K562 (cell line): ENCODE data around the gene SDK1. TPM values are rescaled to one million over a fixed set of nuclear protein-coding genes. Genes with fewer than 3 reads are reported as not detected.

ENCODE experiments used
- ATAC-seq: fragments of 200-7000 bp; cut with Tn5 transposase; 3 replicates; pipeline ENCODE4 v1.9.1; 2020; ENCODE audit warnings: moderate library complexity
- BruUV-seq: library from RNA; stranded (reverse); fragments of 400-500 nt; replicated peaks from 2 replicates; lab custom pipeline; 2021; lab: Mats Ljungman, UMichigan
- CTCF ChIA-PET: fragments of 300-600 bp; formaldehyde crosslinking; extraction: SDS; loops from one replicate; lab custom pipeline; 2021; ENCODE audit warnings: low intra/inter-chr PET ratio; lab: Yijun Ruan, JAX
- POLR2A ChIA-PET: fragments of 300-600, 350-650 bp; sonication (Branson Sonifier 250); formaldehyde crosslinking; extraction: SDS; loops from one replicate; lab custom pipeline; 2021; ENCODE audit warnings: antibody characterized with exemption, inconsistent platforms; lab: Yijun Ruan, JAX
- DNase-seq, 4 experiments: peaks; one replicate each; pipeline versions ENCODE4 v3.0.0 to v3.0.0-alpha.2; 2011 to 2018; ENCODE audit warnings: low spot score in 3 of 4, mixed read lengths in 3 of 4; ENCODE audit errors: extremely low read depth in 1 of 4
- FAIRE-seq: peaks from 2 replicates; lab custom pipeline; 2011; peaks lifted over from hg19 to GRCh38; lab: Jason Lieb, UNC
- H2AFZ ChIP-seq: 2 replicates; pipeline ENCODE4 v1.6.0; 2011; ENCODE audit warnings: low read depth, low read length, control low read depth, inconsistent platforms
- H3K27ac ChIP-seq: fragments of 200-600 bp; 3 replicates; pipeline ENCODE4 v1.8.0; 2011; ENCODE audit warnings: low read depth, mild to moderate bottlenecking, control low read depth, inconsistent platforms, low read length, moderate library complexity, mixed read lengths; ENCODE audit errors: extremely low read depth
- H3K27me3 ChIP-seq, 2 experiments: fragments of 300-600 bp in 1 of 2; 2 replicates in 1 of 2; 3 replicates in 1 of 2; pipeline versions ENCODE4 v1.6.0 to v1.8.0; 2011; ENCODE audit warnings: inconsistent platforms in 2 of 2, low read length in 2 of 2, mild to moderate bottlenecking in 1 of 2, mixed read lengths in 1 of 2, moderate library complexity in 1 of 2; ENCODE audit not compliant: control insufficient read depth in 2 of 2, insufficient read depth in 2 of 2
- H3K36me3 ChIP-seq: fragments of 300-600 bp; 3 replicates; pipeline ENCODE4 v1.8.0; 2011; ENCODE audit warnings: mild to moderate bottlenecking, low read length, inconsistent platforms; ENCODE audit not compliant: control insufficient read depth, insufficient read depth
- H3K4me1 ChIP-seq, 2 experiments: fragments of 200-600 bp in 1 of 2; replicated peaks in 1 of 2; 2 replicates in 1 of 2; 3 replicates in 1 of 2; pipeline versions ENCODE4 v1.5.1 to v1.8.0; 2011; ENCODE audit warnings: inconsistent platforms in 2 of 2, low read length in 2 of 2, mild to moderate bottlenecking in 1 of 2, mixed read lengths in 1 of 2, moderate library complexity in 1 of 2; ENCODE audit not compliant: control insufficient read depth in 2 of 2, insufficient read depth in 2 of 2
- H3K4me2 ChIP-seq: 2 replicates; pipeline ENCODE4 v1.6.1; 2011; ENCODE audit warnings: low read length, control low read depth, inconsistent platforms, mixed read lengths; ENCODE audit not compliant: insufficient read depth
- H3K4me3 ChIP-seq: fragments of 200-600 bp; sonication (generic), shearing (Covaris generic); 2 replicates; pipeline ENCODE4 v1.5.1; 2016; ENCODE audit warnings: control low read depth, inconsistent platforms
- H3K79me2 ChIP-seq: fragments of 200-600 bp; 3 replicates; pipeline ENCODE4 v1.8.0; 2011; ENCODE audit warnings: low read length, inconsistent platforms; ENCODE audit not compliant: control insufficient read depth, insufficient read depth
- H3K9ac ChIP-seq, 2 experiments: 2 replicates each; pipeline versions ENCODE4 v1.6.0 to v1.6.1; 2011; ENCODE audit warnings: low read depth in 2 of 2, low read length in 2 of 2, control low read depth in 1 of 2, inconsistent platforms in 1 of 2, mild to moderate bottlenecking in 1 of 2, mixed read lengths in 1 of 2; ENCODE audit not compliant: insufficient read depth in 1 of 2
- H3K9me1 ChIP-seq: one replicate; pipeline ENCODE4 v1.6.0; 2011; ENCODE audit warnings: inconsistent platforms, mild to moderate bottlenecking, low read length, moderate library complexity; ENCODE audit not compliant: control insufficient read depth, insufficient read depth
- H3K9me3 ChIP-seq: replicated peaks from 2 replicates; pipeline ENCODE4 v1.5.1; 2011; ENCODE audit warnings: low read depth, low read length, inconsistent platforms; ENCODE audit not compliant: control insufficient read depth, insufficient read depth
- H4K20me1 ChIP-seq: replicated peaks from 2 replicates; pipeline ENCODE4 v1.6.1; 2011; ENCODE audit warnings: low read length, inconsistent platforms, mixed read lengths; ENCODE audit not compliant: control insufficient read depth, insufficient read depth
- CREM ChIP-seq: IDR thresholded peaks from 2 replicates; pipeline ENCODE4 v1.6.1; 2014; ENCODE audit warnings: antibody characterized with exemption, low read depth
- EGR1 ChIP-seq: fragments of 450-650 bp; conservative IDR thresholded peaks from 2 replicates; pipeline ENCODE4 v1.6.1; 2017; ENCODE audit warnings: mild to moderate bottlenecking
- HMG20A ChIP-seq: fragments of 450-650 bp; formaldehyde crosslinking; conservative IDR thresholded peaks from 2 replicates; pipeline ENCODE4 v1.4.0; 2020; ENCODE audit warnings: mild to moderate bottlenecking, mixed read lengths
- RCOR1 ChIP-seq, 2 experiments: IDR thresholded peaks; 2 replicates each; pipeline ENCODE4 v1.6.1; 2012; ENCODE audit warnings: low read depth in 2 of 2, low read length in 2 of 2, borderline replicate concordance in 1 of 2, improper control_type of control experiment in 1 of 2
- RHOXF2B ChIP-seq: fragments of 250-450 bp; sonication (Bioruptor Pico); conservative IDR thresholded peaks from 2 replicates; pipeline ENCODE4 v1.5.1; 2021
- TCF15 ChIP-seq: fragments of 250-450 bp; sonication (Bioruptor Pico); IDR thresholded peaks from 2 replicates; pipeline ENCODE4 v1.8.0; 2022; ENCODE audit warnings: moderate library complexity, mild to moderate bottlenecking, inconsistent platforms
- XRCC3 ChIP-seq: fragments of 450-650 bp; IDR thresholded peaks from 2 replicates; pipeline ENCODE4 v1.6.1; 2017; ENCODE audit warnings: mild to moderate bottlenecking, moderate library complexity
- ZBTB12 ChIP-seq: fragments of 250-450 bp; sonication (Bioruptor Pico); IDR thresholded peaks from 2 replicates; pipeline ENCODE4 v1.4.0; 2020
- ZBTB33 ChIP-seq: sonication (generic); formaldehyde crosslinking; IDR thresholded peaks from 2 replicates; pipeline ENCODE4 v1.8.1; 2023; ENCODE audit warnings: mild to moderate bottlenecking, missing genetic modification reagents
- ZFPM2 ChIP-seq: fragments of 250-450 bp; sonication (Bioruptor Pico); IDR thresholded peaks from 2 replicates; pipeline ENCODE4 v1.5.1; 2022; ENCODE audit warnings: mild to moderate bottlenecking
- ZNF263 ChIP-seq: sonication (generic); formaldehyde crosslinking; IDR thresholded peaks from 2 replicates; pipeline ENCODE4 v1.8.0; 2022; ENCODE audit warnings: mild to moderate bottlenecking, missing genetic modification reagents, borderline replicate concordance
- ZNF280B ChIP-seq: fragments of 250-450 bp; sonication (Bioruptor Pico); IDR thresholded peaks from 2 replicates; pipeline ENCODE4 v1.5.1; 2021; ENCODE audit warnings: mild to moderate bottlenecking
- WGBS: fragments of 100-300 bp; shearing (Covaris generic); methylation state at CpG from one replicate; pipeline ENCODE4 v1.1.6; 2016; ENCODE audit warnings: low coverage, mixed read lengths; ENCODE audit not compliant: insufficient coverage; ENCODE audit errors: missing lambda C conversion rate; 5-methylcytosine and 5-hydroxymethylcytosine counted together
- in situ Hi-C: fragments of 300-500 bp; cut with MboI; formaldehyde crosslinking; loops from 4 replicates; pipeline ENCODE4 v1.15.0; 2018; ENCODE audit warnings: inconsistent platforms, mixed read lengths
- intact Hi-C: fragments of 100-400 bp; cut with micrococcal nuclease; formaldehyde crosslinking; loops from 2 replicates; pipeline ENCODE4 v1.14.2; 2022
- polyA plus RNA-seq, 8 experiments: library from polyadenylated mRNA; depleted of rRNA in 4 of 8; stranded (reverse) in 5 of 8; unstranded in 3 of 8; fragments of >200 nt; fragmentation: Nextera tagmentation in 2 of 8; fragmentation: Illumina TruSeq in 1 of 8; extraction: Ambion mirVana in 2 of 8; extraction: Trizol in 1 of 8; gene quantifications; 2 replicates each; pipeline versions ENCODE4 v1.2.1 to v1.2.3, GENCODE V29; 2011 to 2014; ENCODE audit warnings: inconsistent platforms in 1 of 8, missing spikeins in 1 of 8
- total RNA-seq, 7 experiments: library from RNA; depleted of rRNA in 6 of 7; stranded (reverse); fragments of >200 nt in 6 of 7; fragmentation: Illumina TruSeq in 2 of 7; extraction: Trizol in 2 of 7; gene quantifications; 2 replicates each; pipeline versions ENCODE4 v1.2.1 to v1.2.3, GENCODE V29; 2011 to 2021; ENCODE audit warnings: low replicate concordance in 1 of 7
- TF ChIP-seq, protein P1 (sequence below): fragments of 450-650 bp; IDR thresholded peaks from 2 replicates; pipeline ENCODE4 v1.6.1; 2016; ENCODE audit warnings: antibody characterized with exemption
- TF ChIP-seq, protein P2 (sequence below): sonication (generic); formaldehyde crosslinking; IDR thresholded peaks from 2 replicates; pipeline ENCODE4 v1.8.0; 2022; ENCODE audit warnings: missing genetic modification reagents, mild to moderate bottlenecking, borderline replicate concordance

SDK1 gene
- total and polyA plus RNA-seq, 9 of the 15 experiments (the other 6 are each of a cell fraction or from before 2014, with no cell fraction given): 0.16 TPM; not detected in 8

DNA sequence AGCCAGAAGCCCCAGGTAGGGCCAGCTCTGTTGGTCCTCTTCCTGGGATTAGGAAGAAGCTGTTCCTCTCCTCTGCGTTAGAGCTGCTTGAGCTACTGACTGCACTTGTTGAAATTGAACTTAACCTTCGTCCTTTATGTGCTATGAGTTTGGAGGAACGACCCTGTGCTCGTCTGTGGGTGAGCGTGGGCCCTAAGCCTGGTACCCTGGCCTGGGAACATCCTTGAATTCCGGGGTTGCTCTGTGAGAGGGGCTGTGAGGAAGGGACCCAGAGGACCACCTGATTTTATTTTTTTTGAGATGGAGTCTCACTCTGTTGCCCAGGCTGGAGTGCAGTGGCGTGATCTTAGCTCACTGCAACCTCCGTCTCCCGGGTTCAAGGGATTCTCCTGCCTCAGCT is 933.8 kb downstream of the SDK1 start:
- H3K4me1 ChIP-seq: no peaks in the 10 kb centered on the region
- FAIRE-seq (no peak), DNase-seq (no peak), ATAC-seq (no peak)
- intact Hi-C loops: no loop called here
- no peaks in the 10 kb centered on the region for H3K79me2 ChIP-seq
- no peak overlapping the region for H3K27ac ChIP-seq
- H4K20me1 ChIP-seq: no peaks in the 10 kb centered on the region; the same call in 1 of the 2 replicates
- no peaks in the 10 kb centered on the region for H3K9me3 ChIP-seq
- H3K4me2 ChIP-seq: no peak overlapping the region
- H3K9ac ChIP-seq: no peak overlapping the region
- no peaks in the 10 kb centered on the region for H3K36me3 ChIP-seq
- ChIA-PET POLR2A (no interaction called here), CTCF (no interaction called here)
- peaks cover under 1 to 59% of the 10 kb centered on the region in 2 experiments; a peak in 3 of 5 replicates for H3K27me3 ChIP-seq
- BruUV-seq: no TSS peak
- no peak overlapping the region for H3K4me3 ChIP-seq
- TF ChIP-seq HMG20A (CRISPR knock-in tag) (no peak), RCOR1 (IDR thresholded peaks at IDR 0.05; ENCODE audit: borderline replicate concordance in 1 of 2, low read depth in 2 of 2, low read length in 2 of 2) (no peak), TCF15 (CRISPR knock-in tag) (no peak), ZNF280B (CRISPR knock-in tag) (no peak), CREM (no peak), ZNF263 (CRISPR knock-in tag) (no peak), ZBTB12 (no peak), ZFPM2 (CRISPR knock-in tag) (no peak), XRCC3 (no peak), ZBTB33 (CRISPR knock-in tag) (no peak), EGR1 (no peak), RHOXF2B (CRISPR knock-in tag) (no peak)
- TF ChIP-seq, protein P1, sequence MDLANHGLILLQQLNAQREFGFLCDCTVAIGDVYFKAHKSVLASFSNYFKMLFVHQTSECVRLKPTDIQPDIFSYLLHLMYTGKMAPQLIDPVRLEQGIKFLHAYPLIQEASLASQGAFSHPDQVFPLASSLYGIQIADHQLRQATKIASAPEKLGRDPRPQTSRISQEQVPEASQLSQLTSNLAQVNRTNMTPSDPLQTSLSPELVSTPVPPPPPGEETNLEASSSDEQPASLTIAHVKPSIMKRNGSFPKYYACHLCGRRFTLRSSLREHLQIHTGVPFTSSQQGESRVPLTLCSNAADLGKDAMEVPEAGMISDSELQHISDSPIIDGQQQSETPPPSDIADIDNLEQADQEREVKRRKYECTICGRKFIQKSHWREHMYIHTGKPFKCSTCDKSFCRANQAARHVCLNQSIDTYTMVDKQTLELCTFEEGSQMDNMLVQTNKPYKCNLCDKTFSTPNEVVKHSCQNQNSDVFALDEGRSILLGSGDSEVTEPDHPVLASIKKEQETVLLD: no peak
- TF ChIP-seq, protein P2, sequence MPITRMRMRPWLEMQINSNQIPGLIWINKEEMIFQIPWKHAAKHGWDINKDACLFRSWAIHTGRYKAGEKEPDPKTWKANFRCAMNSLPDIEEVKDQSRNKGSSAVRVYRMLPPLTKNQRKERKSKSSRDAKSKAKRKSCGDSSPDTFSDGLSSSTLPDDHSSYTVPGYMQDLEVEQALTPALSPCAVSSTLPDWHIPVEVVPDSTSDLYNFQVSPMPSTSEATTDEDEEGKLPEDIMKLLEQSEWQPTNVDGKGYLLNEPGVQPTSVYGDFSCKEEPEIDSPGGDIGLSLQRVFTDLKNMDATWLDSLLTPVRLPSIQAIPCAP: no peak
- 0% methylated on average over 6 of the region's 9 CpGs for WGBS
- in situ Hi-C loops: no loop called here
- no peaks in the 10 kb centered on the region for H3K9me1 ChIP-seq
- H2AFZ ChIP-seq: no peak overlapping the region
